Measurements from ENCODE around the gene KCTD7.
"Not testable (repeated sequence)": the region's sequence is repeated elsewhere in the genome, so short reads cannot be mapped to it uniquely, and the experiment has no call there.

The KCTD7 gene

GRCh38 chr7:66617295-66617694 is 11.4 kb upstream of the KCTD7 start:
- DNase-seq, result no peak

DNA sequence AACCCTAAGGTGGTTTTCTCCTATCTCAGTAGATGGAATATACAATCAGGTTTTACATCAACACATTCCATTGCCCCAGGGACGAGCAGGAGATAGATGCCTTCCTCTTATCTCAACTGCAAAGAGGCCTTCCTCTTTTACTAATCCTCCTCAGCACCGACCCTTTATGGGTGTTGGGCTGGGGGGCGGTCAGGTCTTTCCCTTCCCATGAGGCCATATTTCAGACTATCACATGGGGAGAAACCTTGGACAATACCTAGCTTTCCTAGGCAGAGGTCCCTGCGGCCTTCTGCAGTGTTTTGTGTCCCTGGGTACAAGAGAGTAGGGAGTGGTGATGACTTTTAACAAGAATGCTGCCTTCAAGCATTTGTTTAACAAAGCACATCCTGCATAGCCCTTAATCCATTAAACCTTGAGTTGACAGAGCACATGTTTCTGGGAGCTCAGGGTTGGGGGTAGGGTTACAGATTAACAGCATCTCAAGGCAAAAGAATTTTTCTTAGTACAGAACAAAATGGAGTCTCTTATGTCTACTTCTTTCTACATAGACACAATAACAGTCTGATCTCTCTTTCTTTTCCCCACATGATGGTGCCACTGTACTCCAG is 9.2 kb upstream of the KCTD7 start:
- DNase-seq, result not testable (repeated sequence)

DNA sequence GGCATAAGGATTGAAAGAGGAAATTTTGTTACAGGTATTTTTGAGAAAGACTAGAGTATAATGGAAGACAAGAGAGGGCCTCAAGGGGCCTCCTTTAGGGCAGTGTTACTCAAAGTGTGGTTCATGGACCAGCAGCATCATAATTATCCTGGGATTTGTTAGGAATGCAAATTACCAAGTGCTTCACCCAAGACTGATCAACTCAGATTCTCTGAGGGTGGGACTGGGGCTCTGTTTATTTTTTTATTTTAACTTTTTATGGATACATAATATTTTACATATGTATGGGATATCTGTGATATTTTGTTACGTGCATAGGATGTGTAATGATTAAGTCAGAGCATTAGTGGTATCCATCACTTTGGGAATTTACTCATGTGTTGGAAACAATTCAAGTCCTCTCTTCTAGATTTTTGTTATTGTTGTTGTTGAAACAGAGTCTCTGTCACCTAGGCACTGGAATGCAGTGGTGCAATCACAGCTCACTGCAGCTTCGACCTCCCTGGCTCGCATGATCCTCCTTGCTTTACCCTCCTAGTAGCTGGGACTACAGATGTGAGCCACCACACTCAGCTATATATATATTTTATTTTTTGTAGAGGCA is 2.2 kb upstream of the KCTD7 start:
- DNase-seq, result no peak

GRCh38 chr7:66627151-66627681 is 1.5 kb upstream of the KCTD7 start:
- DNase-seq, result no peak

- DNase-seq, result no peak
These were observed 760 bp upstream of the KCTD7 start for GRCh38 chr7:66627881-66628360.

GRCh38 chr7:66629222-66630062 is 761 bp downstream of the KCTD7 start:
- DNase-seq, result no peak

DNA sequence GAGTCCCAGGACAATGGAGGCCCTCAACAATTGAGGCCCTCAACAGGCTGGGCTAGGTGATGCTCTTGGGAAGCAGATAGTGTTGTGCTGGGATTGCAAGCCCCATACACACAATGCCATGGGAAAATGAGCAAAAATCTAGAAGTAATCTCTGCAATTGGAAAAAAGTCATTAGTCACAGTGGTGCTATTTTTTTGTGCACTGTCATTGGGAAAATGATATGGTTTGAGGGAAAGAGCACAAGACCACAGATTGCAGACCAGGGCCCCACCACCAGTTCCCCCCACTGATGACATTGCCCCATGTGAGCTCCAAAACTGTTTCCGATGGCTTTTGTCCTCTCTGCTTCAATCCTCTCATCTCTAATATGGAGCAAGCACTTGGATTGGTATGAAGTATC is 1.9 kb downstream of the KCTD7 start:
- DNase-seq, result no peak

DNA sequence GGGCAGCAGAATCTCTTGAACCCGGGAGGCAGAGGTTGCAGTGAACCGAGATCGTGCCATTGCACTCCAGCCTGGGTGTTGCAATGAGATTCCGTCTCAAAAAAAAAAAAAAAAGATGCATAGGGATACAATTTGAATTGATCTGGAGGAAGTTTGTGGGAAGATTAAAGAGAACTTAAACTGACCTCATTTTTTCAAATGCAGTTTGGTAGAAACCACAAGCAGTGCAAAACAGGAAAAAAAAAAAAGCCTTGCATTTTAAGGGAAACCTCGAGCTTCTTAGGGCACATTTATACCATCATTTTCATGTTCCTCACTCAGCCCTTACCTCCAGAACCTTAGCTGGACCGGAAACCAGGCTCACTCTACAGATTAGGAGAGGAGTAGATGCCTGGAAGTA is 2.8 kb downstream of the KCTD7 start:
- no peak for DNase-seq

DNA sequence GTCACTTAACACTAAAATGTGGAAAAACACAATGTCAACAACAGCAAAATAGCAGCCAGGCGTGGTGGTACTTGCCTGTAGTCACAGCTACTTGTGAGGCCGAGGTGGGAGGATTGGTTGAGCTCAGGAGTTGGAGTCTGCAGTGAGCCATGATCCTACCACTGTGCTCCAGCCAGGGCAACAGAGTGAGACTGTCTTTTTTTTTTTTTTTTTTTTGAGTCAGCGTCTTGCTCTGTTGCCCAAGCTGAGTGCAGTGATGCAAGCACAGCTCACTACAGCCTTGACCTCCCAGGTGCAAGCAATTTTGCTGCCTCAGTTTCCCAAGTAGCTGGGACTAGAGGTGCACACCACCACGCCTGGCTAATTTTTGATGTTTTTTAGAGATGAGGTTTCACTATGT is 6.1 kb downstream of the KCTD7 start:
- no peak for DNase-seq

- not testable (repeated sequence) for DNase-seq
These were observed 6.8 kb downstream of the KCTD7 start for GRCh38 chr7:66635322-66635981.

GRCh38 chr7:66635982-66636546 is 7.4 kb downstream of the KCTD7 start:
- not testable (repeated sequence) for DNase-seq

DNA sequence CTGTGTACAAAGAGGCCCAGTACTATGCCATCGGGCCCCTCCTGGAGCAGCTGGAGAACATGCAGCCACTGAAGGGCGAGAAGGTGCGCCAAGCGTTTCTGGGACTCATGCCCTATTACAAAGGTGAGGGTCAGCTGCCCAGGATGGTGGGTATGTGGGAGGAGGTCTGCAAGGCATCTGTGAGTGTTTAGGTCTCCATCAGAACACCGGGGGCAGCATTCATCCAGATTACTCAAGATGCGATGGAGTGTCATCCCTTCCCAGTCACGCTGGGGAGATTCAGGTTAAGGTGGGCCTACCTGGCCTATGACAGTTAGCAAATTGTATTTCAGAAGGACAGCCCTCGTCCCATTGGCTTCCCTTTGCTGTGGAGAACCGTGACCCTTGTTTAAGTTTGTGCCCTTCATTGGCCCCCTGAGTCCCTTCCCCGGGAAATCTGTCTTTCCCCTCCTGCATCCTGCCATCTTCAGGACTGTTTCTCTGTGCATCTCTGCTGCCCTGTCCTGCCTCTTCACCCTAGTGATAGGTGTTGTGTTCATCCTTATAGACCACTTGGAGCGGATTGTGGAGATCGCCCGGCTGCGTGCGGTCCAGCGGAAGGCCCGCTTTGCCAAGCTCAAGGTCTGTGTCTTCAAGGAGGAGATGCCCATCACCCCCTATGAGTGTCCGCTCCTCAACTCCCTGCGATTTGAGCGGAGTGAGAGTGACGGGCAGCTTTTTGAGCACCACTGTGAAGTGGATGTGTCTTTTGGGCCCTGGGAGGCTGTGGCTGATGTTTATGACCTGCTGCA is 9.8 kb downstream of the KCTD7 start:
- DNase-seq, result no peak

DNA sequence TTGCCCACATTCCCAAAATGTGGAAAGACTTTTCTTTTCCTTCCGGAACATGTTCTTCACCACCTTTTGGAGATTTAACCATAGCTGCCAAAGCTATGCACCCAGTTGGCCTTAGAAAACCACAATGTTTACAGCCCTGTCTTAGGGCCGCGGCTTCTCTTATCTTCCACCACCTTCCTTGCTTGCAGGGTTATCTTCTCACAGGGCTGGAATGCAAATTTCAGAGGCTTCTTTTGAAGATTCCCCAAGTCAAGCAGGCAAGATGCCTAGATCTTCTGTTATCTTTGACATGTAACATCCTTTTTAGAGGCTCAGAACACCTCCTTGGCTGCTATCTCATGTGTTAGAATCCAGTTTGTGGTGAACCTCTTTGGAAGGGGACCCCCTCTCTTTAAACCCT is 11.1 kb downstream of the KCTD7 start:
- DNase-seq, result no peak

- DNase-seq, result no peak
These were observed 12.3 kb downstream of the KCTD7 start for GRCh38 chr7:66640802-66641525.

DNA sequence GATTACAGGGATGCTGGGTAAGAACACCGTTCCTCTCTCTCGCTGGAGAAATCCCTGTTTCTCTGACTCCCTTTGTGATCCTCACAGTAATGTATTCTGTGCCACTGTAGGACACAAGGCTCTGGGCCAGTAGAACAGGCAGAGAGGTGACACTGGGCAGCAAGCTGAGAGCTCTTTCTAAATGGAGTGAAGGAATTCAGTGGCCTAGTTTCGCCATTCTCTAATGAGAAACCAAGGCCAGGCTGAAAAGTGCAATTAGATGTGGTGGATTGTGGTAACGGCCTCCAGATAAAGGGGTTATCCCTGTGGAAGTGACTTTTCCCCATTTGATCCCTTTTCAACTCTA is 12.8 kb downstream of the KCTD7 start:
- DNase-seq, result no peak

GRCh38 chr7:66642186-66642585 is 13.5 kb downstream of the KCTD7 start:
- no peak for DNase-seq

DNA sequence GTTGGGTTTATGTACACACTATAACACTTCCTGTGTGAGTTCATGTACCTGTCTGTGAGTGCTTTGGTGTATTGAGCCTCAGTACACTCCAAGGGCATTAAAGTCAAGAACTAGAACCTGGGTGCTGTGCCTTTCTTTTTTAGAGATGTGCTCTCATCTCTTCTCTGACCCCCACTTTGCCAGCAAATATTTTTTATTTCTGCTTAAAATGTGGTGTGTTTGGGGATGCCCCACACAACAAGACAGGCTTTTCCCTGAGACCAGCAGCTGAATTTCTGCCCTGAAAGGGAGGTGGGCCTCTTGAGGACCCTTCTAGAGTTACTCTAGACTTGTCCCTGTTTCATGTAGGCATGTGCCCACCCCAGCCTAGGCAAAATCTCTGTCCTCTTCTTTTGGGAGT is 14.3 kb downstream of the KCTD7 start:
- no peak for DNase-seq

- DNase-seq, result no peak
These were observed 14.7 kb downstream of the KCTD7 start for GRCh38 chr7:66643395-66643794.

GRCh38 chr7:66651026-66651425 is 22.3 kb downstream of the KCTD7 start:
- DNase-seq, result not testable (repeated sequence)

- DNase-seq, result not testable (repeated sequence)
These were observed 25.1 kb downstream of the KCTD7 start for GRCh38 chr7:66653719-66654274.
